Measurements from ENCODE around the gene PPP1R3D. TPM values are rescaled to one million over a fixed set of nuclear protein-coding genes. Genes with fewer than 3 reads are reported as not detected.

Gene PPP1R3D
- total RNA-seq, 1 experiment from 2014 or later, result 3.1 TPM

- H4K8ac ChIP-seq (replicated peaks; ENCODE audit: insufficient read length, low read depth, low read length), result no peak overlapping the region
- Mint-ChIP-seq H3K27ac (no peak overlapping the region), H3K36me3 (ENCODE audit: insufficient read depth in 1 of 3, low read depth in 3 of 3) (peaks cover 4 to 8% (median 5%) of the 10 kb centered on the region in 3 experiments), H3K27me3 (ENCODE audit: low read depth) (peaks cover 54% of the 10 kb centered on the region), H3K9me3 (peaks cover 6% of the 10 kb centered on the region in 2 experiments; a peak in 3 of 5 replicates), H3K4me1 (peaks cover 6 to 12% of the 10 kb centered on the region in 2 experiments), H3K4me3 (no peak overlapping the region)
- H3K56ac ChIP-seq (ENCODE audit: insufficient read length, low read depth, low read length), result no peak overlapping the region
- H3K79me2 ChIP-seq (ENCODE audit: insufficient read depth, low read length), result no peaks in the 10 kb centered on the region
- H3K79me1 ChIP-seq (ENCODE audit: insufficient read depth, low read depth, low read length, poor library complexity, severe bottlenecking), result no peaks in the 10 kb centered on the region
- no peak overlapping the region for H3K4ac ChIP-seq (ENCODE audit: low read depth, low read length)
- H2AFZ ChIP-seq (ENCODE audit: low read length), result no peak overlapping the region
- no peak overlapping the region for H3K27ac ChIP-seq (ENCODE audit: insufficient read length, low read depth, low read length)
- no peaks in the 10 kb centered on the region for H3K9me3 ChIP-seq (ENCODE audit: control insufficient read depth, low read depth, low read length)
- H3K18ac ChIP-seq (ENCODE audit: insufficient read length, low read depth, low read length), result no peak overlapping the region
- H4K5ac ChIP-seq (ENCODE audit: insufficient read length, low read depth, low read length), result no peak overlapping the region
- DNase-seq, result no peak
- WGBS (ENCODE audit: extremely low coverage, insufficient read length, low lambda C conversion rate), result no CpG with 5 or more reads among the region's 8 CpGs
- H3K27me3 ChIP-seq (ENCODE audit: insufficient read depth, low read length), result peaks cover 10% of the 10 kb centered on the region; the same call in 1 of the 2 replicates
- H3K9ac ChIP-seq (ENCODE audit: extremely low read depth, insufficient read length, low read length), result no peak overlapping the region
- H3K23ac ChIP-seq (ENCODE audit: insufficient read length, low read depth, low read length), result no peak overlapping the region
- no peak overlapping the region for H4K91ac ChIP-seq (ENCODE audit: insufficient read length, low read depth, low read length)
- H4K20me1 ChIP-seq (ENCODE audit: control insufficient read depth, insufficient read depth, insufficient read length), result no peaks in the 10 kb centered on the region
- no peak overlapping the region for H2BK20ac ChIP-seq (ENCODE audit: low read depth, low read length, poor library complexity, severe bottlenecking)
- no peak overlapping the region for H2BK12ac ChIP-seq (ENCODE audit: insufficient read length, low read depth, low read length)
- no peak overlapping the region for H2BK15ac ChIP-seq (ENCODE audit: low read depth, low read length)
- no peaks in the 10 kb centered on the region for H3K4me1 ChIP-seq (ENCODE audit: insufficient read depth, low read length)
- no peak overlapping the region for H2BK120ac ChIP-seq (ENCODE audit: low read depth, low read length, poor library complexity, severe bottlenecking)
- no peak overlapping the region for H2BK5ac ChIP-seq (ENCODE audit: insufficient read length, low read length)
- no peak overlapping the region for H3T11ph ChIP-seq (ENCODE audit: low read length)
- peaks cover 9% of the 10 kb centered on the region for H3K23me2 ChIP-seq (ENCODE audit: insufficient read length, low read depth, low read length, poor library complexity, severe bottlenecking)
- no peak overlapping the region for H3K4me2 ChIP-seq (ENCODE audit: insufficient read depth, insufficient read length, low read length)
- no peak for TF ChIP-seq CTCF (conservative IDR thresholded peaks at IDR 0.05)
- H2AK5ac ChIP-seq (ENCODE audit: insufficient read length, low read length), result no peak overlapping the region
- no peak overlapping the region for H3K14ac ChIP-seq (ENCODE audit: insufficient read depth, low read length)
These were observed 4.5 kb downstream of the PPP1R3D start for GRCh38 chr20:59935457-59936185.

Data from H9 (cell line).